Kidney (tissue), 14 donors: ENCODE results near the gene KHSRP. TPM values are rescaled to one million over a fixed set of nuclear protein-coding genes. Genes with fewer than 3 reads are reported as not detected.
"Not testable (repeated sequence)": the region's sequence is repeated elsewhere in the genome, so short reads cannot be mapped to it uniquely, and the experiment has no call there.

Source experiments
- DNase-seq, 5 donors: peaks; one replicate each; pipeline ENCODE4 v3.0.0-alpha.2; 2013 to 2020
- FAIRE-seq: peaks from 2 replicates; lab custom pipeline; 2012; peaks lifted over from hg19 to GRCh38; lab: Jason Lieb, UNC
- H3K27ac ChIP-seq, 2 donors: one replicate each; pipeline ENCODE4 v1.7.0; 2013; ENCODE audit warnings: low read depth in 2 of 2, low read length in 2 of 2, inconsistent platforms in 1 of 2
- H3K27me3 ChIP-seq: one replicate; pipeline ENCODE4 v1.7.1; 2013; ENCODE audit warnings: low read length, inconsistent platforms; ENCODE audit not compliant: control insufficient read depth, insufficient read depth
- H3K36me3 ChIP-seq, 3 donors: one replicate each; pipeline versions ENCODE4 v1.7.0 to v1.7.1; 2013; ENCODE audit warnings: low read length in 3 of 3, control low read depth in 1 of 3, inconsistent platforms in 1 of 3; ENCODE audit not compliant: insufficient read depth in 3 of 3, control insufficient read depth in 2 of 3
- H3K4me1 ChIP-seq, 3 donors: one replicate each; pipeline versions ENCODE4 v1.7.0 to v1.7.1; 2013; ENCODE audit warnings: low read length in 3 of 3, inconsistent platforms in 1 of 3, low read depth in 1 of 3; ENCODE audit not compliant: control insufficient read depth in 2 of 3, insufficient read depth in 2 of 3
- H3K4me3 ChIP-seq, 3 donors: one replicate each; pipeline versions ENCODE4 v1.7.0 to v1.8.1; 2013; ENCODE audit warnings: low read length in 3 of 3, control low read depth in 1 of 3, inconsistent platforms in 1 of 3
- H3K9ac ChIP-seq, 3 donors: one replicate each; pipeline versions ENCODE4 v1.7.0 to v1.7.1; 2013; ENCODE audit warnings: low read length in 3 of 3, control low read depth in 1 of 3, inconsistent platforms in 1 of 3
- H3K9me3 ChIP-seq, 3 donors: one replicate each; pipeline versions ENCODE4 v1.7.0 to v1.7.1; 2013; ENCODE audit warnings: low read length in 3 of 3, control low read depth in 1 of 3, inconsistent platforms in 1 of 3; ENCODE audit not compliant: control insufficient read depth in 2 of 3, insufficient read depth in 1 of 3
- intact Hi-C: fragments of 100-400 bp; cut with DNase I; formaldehyde crosslinking; loops from one replicate; pipeline ENCODE4 v1.11.1; 2022
- polyA plus RNA-seq: library from polyadenylated mRNA; stranded (reverse); fragments of 350-450 nt; fragmentation: Illumina TruSeq; extraction: RNeasy Lipid Tissue Mini Kit (QIAGEN cat#74804); gene quantifications from one replicate; pipeline ENCODE4 v1.2.3, GENCODE V29; 2014; ENCODE audit warnings: low read depth, low replicate concordance; ENCODE audit not compliant: insufficient read depth
- total RNA-seq: library from RNA; stranded (reverse); fragmentation: NEBNext Ultra II Directional; extraction: Animal tissue kit (Norgen Biotek cat#: 25700); gene quantifications from one replicate; pipeline ENCODE4 v1.2.1, GENCODE V29; 2021
- TF ChIP-seq, protein P1 (sequence below): IDR thresholded peaks from 3 replicates; pipeline ENCODE4 v1.5.1; 2012; ENCODE audit warnings: mild to moderate bottlenecking, moderate library complexity, borderline replicate concordance; ENCODE audit not compliant: insufficient read depth; ENCODE audit errors: extremely low read depth
- donor health status: control.
- donor health status: control.
- donor health status: control.
- donor health status: control.
- donor health status: control.
- donor health status: DM: yes; HTN: yes; CAD: no.
- donor health status: Normal renal cell carcinoma (clear cell type).

Gene KHSRP
- total and polyA plus RNA-seq, 2 donors from 2014 or later = 52.9 to 175 TPM

DNA sequence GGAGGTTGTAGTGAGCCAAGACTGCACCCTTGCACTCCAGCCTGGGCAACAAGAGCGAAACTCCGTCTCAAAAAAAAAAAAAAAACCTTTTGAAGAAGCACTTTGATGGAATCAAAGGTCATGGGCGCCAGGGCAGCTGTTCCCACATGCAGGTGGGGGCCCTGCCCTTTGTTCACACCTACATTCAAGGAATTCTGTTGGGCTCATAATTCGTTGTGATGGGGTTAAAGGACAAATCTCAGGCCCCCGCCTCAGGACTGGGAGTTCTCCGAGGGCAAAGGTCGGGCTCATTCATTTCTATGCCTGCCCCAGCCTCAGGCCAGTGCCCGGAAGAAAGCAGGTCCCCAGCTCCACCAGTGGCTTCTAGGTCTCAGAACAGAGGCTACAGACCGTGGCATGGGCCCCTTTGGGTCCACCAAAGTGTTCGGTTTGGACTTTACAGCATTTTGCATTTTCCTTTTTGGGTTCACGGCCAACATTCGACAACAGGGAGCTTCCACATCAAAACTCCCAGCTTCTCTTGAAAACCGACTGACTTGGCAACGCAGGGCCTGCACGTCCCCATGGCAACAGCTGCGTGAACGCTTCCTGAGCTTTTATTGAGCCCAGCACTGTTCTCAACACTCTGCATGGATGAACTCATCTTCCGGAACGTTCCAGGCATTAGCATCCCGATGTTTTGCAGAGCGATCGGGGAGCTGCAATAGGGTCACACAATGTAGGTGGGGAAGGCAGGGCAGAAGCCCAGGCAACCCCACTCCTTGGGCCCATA lies 21.6 kb downstream of the KHSRP start:
- no peak for FAIRE-seq
- H3K9ac ChIP-seq = no peak overlapping the region
- H3K9me3 ChIP-seq = no peaks in the 10 kb centered on the region
- no peaks in the 10 kb centered on the region for H3K36me3 ChIP-seq
- no peaks in the 10 kb centered on the region for H3K27me3 ChIP-seq
- TF ChIP-seq, protein P1, sequence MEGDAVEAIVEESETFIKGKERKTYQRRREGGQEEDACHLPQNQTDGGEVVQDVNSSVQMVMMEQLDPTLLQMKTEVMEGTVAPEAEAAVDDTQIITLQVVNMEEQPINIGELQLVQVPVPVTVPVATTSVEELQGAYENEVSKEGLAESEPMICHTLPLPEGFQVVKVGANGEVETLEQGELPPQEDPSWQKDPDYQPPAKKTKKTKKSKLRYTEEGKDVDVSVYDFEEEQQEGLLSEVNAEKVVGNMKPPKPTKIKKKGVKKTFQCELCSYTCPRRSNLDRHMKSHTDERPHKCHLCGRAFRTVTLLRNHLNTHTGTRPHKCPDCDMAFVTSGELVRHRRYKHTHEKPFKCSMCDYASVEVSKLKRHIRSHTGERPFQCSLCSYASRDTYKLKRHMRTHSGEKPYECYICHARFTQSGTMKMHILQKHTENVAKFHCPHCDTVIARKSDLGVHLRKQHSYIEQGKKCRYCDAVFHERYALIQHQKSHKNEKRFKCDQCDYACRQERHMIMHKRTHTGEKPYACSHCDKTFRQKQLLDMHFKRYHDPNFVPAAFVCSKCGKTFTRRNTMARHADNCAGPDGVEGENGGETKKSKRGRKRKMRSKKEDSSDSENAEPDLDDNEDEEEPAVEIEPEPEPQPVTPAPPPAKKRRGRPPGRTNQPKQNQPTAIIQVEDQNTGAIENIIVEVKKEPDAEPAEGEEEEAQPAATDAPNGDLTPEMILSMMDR = no peak
- DNase-seq = peak in 4 of 5 donors; percentile 67 to 91 (median 78)
- peak overlapping the region in 1 of 3 donors; percentile 8 for H3K4me3 ChIP-seq
- intact Hi-C loops = no loop called here
- peak overlapping the region in 1 of 2 donors; percentile 60 for H3K27ac ChIP-seq
- peaks cover 0 to 2% (median 0%) of the 10 kb centered on the region in 3 donors for H3K4me1 ChIP-seq

DNA sequence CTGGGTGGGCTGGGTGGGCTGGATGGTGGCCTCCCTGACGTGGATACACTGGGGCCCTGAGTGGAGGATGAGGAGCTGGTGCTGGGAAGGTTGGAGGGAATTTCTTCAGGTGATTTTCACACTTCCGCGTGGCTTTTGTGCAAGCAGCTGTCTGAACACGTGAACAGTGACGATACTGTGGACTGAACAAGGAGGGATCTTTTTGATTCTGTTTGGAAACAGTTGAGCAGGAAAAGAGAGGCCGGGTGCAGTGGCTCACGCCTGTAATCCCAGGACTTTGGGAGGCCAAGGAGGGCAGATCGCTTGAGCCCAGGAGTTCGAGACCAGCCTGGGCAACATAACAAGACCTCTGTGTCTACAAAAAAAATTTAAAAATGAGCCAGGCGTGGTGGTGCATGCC lies 22.6 kb downstream of the KHSRP start:
- Histone ChIP-seq H3K27me3 (no peaks in the 10 kb centered on the region), H3K4me1 (peaks cover 0 to 2% (median 0%) of the 10 kb centered on the region in 3 donors), H3K4me3 (no peak overlapping the region), H3K27ac (no peak overlapping the region), H3K9ac (no peak overlapping the region), H3K9me3 (no peaks in the 10 kb centered on the region), H3K36me3 (no peaks in the 10 kb centered on the region)
- DNase-seq (no peak), FAIRE-seq (no peak)
- intact Hi-C loops = no loop called here
- TF ChIP-seq, protein P1 = no peak

DNA sequence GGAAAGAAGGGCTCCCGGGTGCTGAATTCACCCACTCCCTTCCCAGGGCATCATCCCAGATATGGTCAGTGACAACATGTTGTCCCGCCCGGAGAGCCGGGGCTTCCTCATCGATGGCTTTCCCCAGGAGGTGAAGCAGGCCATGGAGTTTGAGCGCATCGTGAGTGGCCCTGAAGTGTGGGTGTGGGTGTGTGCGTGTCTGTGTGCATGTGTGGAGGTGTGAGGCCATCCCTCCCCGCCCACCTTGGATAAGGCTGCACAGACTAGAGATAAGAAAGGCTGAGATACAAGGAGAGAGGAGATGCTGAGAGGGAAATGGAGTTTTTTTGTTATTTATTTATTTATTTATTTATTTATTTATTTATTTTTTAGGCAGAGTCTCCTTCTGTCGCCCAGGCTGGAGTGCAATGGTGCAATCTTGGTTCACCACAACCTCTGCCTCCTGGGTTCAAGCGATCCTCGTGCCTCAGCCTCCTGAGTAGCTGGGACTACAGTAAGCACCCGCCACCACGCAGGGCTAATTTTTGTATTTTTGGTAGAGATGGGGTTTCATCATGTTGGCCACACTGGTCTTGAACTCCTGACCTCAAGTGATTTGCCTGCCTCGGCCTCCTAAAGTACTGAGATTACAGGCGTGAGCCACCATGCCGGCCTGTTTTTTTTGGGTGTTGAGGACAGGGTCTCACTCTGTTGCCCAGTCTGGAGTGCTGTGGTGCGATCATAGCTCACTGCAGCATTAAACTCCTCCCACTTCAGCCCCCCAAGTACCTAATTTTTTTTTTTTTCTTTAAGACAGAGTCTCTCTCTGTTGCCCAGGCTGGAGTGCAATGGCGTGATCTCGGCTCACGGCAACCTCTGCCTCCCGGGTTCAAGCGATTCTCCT lies 24.3 kb downstream of the KHSRP start:
- H3K9me3 ChIP-seq, FAIRE-seq, H3K27me3 ChIP-seq, DNase-seq, intact Hi-C loops, H3K9ac ChIP-seq, H3K4me1 ChIP-seq, H3K27ac ChIP-seq, H3K36me3 ChIP-seq, H3K4me3 ChIP-seq: not testable (repeated sequence)

DNA sequence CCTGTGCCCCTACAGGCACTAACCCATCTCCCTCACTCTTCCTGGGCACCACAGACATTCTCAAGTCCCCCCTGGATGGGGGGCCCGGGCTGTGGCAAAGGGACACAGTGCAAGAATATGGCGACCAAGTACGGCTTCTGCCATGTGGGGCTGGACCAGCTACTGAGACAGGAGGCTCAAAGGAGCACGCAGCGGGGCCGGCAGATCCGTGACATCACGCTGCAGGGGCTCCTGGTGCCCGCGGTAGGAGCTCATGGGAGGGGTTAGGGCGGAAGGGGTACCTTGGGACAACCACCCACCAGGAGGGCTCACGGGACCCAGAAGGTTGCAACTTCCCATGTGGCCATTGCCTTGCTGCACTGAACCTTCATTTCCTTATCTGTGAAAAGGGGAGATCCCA lies 28.3 kb downstream of the KHSRP start:
- DNase-seq (no peak), FAIRE-seq (no peak)
- intact Hi-C loops = no loop called here
- Histone ChIP-seq H3K4me1 (peaks cover 0 to 16% (median 13%) of the 10 kb centered on the region in 3 donors), H3K27ac (no peak overlapping the region), H3K4me3 (no peak overlapping the region), H3K36me3 (peaks cover 0 to 3% (median 0%) of the 10 kb centered on the region in 3 donors), H3K9ac (no peak overlapping the region), H3K9me3 (no peaks in the 10 kb centered on the region), H3K27me3 (no peaks in the 10 kb centered on the region)
- TF ChIP-seq, protein P1 = no peak
